GM21717 (cell line): ENCODE results near the gene ATP6V1G3.
"Not testable (repeated sequence)": the region's sequence is repeated elsewhere in the genome, so short reads cannot be mapped to it uniquely, and the experiment has no call there.

ENCODE experiments used
- ATAC-seq: cut with Tn5 transposase; IDR thresholded peaks from one replicate; pipeline ENCODE4 v1.9.1; 2021; ENCODE audit warnings: mild to moderate bottlenecking, moderate library complexity; ENCODE audit not compliant: unreplicated experiment

ATP6V1G3 gene, protein sequence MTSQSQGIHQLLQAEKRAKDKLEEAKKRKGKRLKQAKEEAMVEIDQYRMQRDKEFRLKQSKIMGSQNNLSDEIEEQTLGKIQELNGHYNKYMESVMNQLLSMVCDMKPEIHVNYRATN

DNA sequence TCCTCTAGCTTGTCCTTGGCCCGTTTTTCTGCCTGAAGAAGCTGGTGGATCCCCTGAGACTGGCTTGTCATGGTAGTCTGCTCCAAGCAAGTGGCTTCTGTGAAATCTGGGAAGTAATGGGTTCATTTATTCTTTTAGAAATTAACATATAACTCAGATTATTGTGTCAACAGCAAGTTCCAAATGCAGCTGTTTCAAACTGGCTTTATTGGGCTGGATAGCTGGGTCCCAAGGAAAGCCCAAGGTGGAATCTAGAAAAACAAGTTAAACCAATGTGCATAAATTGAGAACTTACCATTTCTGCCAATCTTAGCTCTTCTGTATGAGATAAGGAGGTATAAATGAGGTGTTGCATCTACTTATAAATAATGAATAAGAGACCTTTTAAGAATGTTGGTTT, at the start of gene ATP6V1G3:
Gene ATP6V1G3, minus strand, starts transcription at position 101 of the 400 bp plus-strand sequence. Its CDS starts 30 bp downstream, at position 71.
- ATAC-seq, result no peak

GRCh38 chr1:198588845-198589244, 48.4 kb upstream of the ATP6V1G3 start:
- ATAC-seq, result no peak

- no peak for ATAC-seq
Measured at GRCh38 chr1:198584163-198584562, 43.7 kb upstream of the ATP6V1G3 start.

GRCh38 chr1:198583209-198583802, 42.8 kb upstream of the ATP6V1G3 start:
- not testable (repeated sequence) for ATAC-seq

DNA sequence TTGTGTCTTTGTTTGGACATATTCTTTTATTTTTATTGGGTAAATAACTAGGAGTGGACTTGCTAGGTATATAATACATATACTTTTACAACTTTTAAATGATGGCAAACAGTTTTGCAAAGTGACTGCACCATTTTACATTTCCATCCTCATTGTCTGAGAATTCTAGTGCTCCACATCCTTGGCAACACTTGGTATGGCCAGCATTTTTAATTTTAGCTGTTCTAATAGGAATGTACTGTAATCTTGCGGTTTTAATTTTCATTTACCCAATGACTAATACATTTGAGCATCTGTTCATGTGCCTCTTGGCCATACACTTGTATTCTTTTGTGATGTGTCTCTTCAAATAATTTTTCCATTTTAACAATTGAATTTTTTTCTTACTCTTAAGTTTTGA, 37.0 kb upstream of the ATP6V1G3 start:
- no peak for ATAC-seq

DNA sequence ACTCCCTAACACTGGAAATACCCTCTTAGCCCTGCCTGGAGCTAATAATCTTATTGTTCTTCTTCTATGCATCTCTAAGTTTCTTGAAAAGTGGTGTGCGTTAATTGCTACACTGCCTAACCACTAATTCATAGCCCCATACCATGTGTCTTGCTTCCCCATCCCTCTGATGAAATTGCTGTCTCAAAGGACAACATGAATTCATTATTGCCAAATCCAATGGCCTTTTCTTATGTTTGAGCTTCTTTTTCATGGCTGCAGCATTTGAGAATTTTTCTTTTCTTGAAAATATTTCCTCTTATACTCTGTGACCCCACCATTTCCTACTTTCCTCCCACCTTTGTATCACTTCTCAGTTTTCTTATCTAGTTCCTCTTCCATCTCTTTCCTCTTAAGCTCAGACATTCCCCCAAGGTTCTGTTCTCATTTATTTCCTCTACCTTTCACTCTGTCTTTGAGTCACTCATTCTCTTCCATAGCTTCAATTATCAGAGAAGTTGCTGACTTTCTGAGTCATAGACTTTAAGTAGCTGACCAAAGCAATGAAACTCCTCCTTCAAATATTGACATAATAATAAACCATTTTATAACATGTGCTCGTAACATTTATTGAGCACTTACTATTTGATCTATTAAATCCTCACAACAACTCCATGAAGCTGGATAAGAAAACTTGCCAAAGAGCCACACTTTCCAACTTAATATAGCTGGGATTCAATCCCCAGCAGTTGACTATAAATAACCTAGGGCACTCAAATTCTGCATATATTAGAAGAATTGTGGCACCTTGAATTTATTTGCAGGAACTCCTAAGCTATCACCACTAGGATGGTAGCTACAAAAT, 35.5 kb upstream of the ATP6V1G3 start:
- ATAC-seq, result peak; percentile 89

DNA sequence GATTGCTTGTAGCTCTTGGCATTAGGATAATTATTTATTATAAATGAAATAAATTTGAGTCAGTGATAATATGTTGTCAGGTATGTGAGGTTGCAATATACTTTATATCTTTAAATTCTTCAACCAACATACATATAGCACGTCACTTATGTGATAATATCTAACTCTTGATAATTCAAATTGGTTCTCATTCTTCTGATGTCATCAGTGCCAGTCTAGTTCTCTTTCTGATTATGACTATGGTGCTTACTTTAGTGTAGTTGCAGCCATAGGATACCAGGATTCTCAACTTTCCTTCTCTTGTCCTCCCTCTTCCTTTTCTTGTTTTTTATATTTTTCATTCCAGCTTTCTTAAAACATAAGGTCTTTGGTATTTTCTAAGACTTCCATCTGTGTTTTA, 34.8 kb upstream of the ATP6V1G3 start:
- ATAC-seq, result no peak

DNA sequence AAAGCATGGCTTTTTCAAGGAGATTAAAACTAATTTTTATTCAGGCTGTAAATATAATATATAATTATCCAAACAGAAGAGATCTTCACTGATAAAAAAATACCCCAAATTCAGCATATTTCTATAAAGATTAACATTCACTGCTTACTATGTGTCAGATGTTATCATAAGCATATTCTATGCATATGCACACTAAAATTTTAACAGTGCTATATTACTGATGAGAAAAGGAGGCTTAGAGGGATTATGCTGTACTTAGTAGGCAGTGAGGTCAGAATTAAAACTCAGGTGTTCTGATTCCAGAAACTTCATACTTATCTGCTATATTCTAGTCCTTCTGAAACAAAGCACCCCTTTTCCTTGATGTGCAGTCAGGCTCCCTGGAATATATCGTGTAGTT, 33.8 kb upstream of the ATP6V1G3 start:
- no peak for ATAC-seq

GRCh38 chr1:198564716-198565115, 24.2 kb upstream of the ATP6V1G3 start:
- no peak for ATAC-seq

DNA sequence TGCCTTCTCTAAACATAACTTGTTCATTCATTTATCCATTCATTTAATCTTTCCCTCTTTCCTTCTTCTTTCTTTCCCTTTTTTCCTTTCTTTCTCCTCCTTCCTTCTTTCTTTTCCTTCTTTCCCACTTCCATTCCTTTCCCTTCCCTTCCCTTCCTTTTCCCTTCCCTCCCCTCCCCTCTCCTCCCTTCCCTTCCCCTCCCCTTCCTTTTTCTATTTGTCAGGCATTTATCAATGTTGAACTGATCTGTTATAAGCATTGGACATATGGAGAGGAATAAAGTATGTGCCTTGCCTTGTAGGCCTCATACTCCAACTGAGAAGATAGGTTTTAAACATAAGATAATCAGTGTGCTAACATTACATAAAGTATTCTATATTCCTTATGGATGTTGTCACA, 23.7 kb upstream of the ATP6V1G3 start:
- no peak for ATAC-seq

DNA sequence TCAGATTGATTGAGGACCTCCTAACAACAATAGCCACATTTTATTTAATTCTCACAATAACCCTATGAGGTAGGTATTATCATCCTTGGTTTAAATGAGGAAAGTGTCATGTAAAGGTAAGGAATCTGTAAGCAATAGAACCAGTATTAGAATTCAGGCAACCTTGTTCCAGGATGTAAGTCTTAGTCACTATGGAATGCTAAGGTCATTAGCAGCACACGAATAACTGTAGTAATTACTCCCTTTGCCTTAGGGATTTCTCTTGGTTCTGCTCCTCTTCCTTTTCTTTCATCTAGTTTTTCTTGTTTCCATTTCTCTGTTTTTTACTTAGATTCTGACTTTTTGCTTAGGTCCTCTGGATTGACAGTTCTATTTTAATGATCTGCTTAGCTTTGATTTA, 23.1 kb upstream of the ATP6V1G3 start:
- ATAC-seq, result no peak

GRCh38 chr1:198560161-198560560, 19.7 kb upstream of the ATP6V1G3 start:
- ATAC-seq, result no peak

GRCh38 chr1:198559362-198559761, 18.9 kb upstream of the ATP6V1G3 start:
- no peak for ATAC-seq

DNA sequence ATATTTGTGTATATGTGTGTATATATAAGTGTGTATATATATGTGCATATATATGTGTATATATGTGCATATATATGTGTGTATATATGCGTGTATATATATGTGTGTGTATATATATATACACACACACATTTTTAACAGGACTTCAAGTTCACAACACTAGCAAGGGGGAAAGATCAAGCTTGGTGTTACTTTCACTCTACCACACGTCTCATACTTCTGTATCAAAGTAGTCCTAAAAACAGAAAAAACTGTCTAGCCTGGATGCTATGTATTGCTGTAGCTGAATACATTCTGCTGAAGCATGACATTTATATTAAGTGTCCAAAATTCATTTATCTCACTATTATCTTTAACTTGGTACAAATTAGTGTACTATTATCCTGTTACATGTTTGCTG, 17.9 kb upstream of the ATP6V1G3 start:
- no peak for ATAC-seq

DNA sequence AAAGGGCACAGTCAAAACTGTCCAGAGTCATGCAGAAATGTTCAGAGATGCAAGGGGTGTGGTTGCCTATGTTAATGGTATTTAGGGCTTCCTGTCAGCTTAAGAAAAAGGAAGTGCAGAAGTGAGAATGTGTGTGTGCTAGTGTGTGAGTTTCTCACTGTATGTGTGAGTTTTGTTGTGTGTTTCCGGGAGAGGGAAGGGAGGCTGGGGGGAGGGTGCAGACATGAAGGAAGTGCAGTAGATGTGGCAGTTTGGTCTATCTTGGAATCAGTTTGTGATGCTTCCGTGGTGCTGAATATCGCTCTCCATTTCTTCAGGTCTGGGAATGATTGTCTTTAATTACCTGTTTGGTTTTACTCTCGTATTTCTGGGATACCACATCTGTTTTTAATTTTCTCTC, 16.5 kb upstream of the ATP6V1G3 start:
- ATAC-seq, result peak; percentile 92

DNA sequence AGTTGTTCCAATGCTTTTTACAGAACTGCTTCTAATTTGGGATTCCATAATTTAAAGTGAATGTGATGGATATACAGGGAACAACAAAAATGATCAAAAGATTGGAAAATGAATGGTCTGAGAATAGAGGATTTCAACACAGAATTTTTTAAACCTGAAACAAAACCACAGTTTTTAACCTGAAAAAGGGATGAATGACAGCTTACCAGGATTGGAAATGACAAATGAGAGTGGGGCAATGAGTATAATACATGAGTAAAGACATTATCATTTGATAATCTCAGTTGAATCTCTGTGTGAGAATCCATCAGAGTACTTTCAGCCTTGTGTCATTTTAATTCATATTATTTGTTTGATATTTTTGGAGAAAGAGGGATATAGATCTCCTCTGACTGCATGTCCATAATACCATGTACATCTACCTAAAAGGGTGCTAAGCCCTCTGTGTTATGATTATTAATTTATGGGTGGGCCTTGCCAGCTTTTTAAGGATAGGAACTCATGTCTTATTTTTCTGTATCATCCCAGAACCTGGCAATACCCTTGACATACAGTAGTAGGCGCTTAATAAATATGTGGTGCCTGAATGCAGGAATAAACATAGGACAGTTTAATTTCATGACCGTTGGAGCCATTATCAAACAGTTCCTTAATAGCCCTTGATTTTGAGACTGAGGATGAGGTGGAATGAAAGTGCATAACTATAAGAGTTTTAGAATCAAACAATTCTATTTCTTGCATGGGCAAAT, 12.4 kb upstream of the ATP6V1G3 start:
- no peak for ATAC-seq

- no peak for ATAC-seq
Measured at GRCh38 chr1:198550941-198551524, 10.6 kb upstream of the ATP6V1G3 start.

- peak; percentile 94 for ATAC-seq
Measured at GRCh38 chr1:198549866-198550265, 9.4 kb upstream of the ATP6V1G3 start.

- ATAC-seq, result no peak
Measured at GRCh38 chr1:198548890-198549289, 8.4 kb upstream of the ATP6V1G3 start.

DNA sequence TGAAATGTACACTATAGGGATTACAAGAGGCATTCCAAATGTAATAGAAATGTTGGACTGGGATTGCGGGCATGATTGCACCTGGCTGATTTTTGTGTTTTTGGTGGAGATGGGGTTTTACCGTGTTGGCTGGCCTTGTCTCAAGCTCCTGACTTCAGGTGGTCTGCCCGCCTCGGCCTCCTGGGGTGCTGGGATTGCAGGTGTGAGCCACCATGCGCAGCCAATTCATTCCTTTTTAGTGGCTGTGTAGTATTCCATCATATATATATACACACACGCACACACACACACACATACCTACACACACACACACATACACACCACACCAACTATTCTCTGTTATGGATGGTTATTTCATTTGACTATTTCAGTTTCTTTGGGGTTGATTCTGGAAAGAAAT, 4.7 kb upstream of the ATP6V1G3 start:
- ATAC-seq, result no peak

DNA sequence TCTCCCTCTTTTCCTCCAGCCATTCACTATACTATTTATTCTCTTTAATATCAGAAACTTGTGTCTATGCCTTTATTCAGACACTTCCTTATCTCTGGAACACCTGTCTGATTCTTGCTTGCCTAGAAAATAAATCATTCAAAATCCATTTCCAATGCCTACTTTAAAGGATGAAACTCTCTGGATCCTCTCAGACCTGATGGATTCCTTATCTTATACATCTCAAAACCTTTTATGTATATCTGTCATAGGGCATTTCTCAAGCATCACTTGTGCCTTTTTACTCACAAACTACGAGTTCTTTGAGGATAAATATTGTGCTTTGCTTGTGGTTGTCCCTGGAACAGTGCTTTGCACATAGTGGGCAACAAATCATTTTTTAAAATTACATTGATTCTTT, 3.8 kb upstream of the ATP6V1G3 start:
- ATAC-seq, result no peak
